ENCODE results near the gene NBPF1.
"Not testable (repeated sequence)": the region's sequence is repeated elsewhere in the genome, so short reads cannot be mapped to it uniquely, and the experiment has no call there.

- not testable (repeated sequence) for TF ChIP-seq POLR2A, CTCF (IDR thresholded peaks at IDR 0.05)
Measured at GRCh38 chr1:16518913-16519254, 94.5 kb downstream of the NBPF1 start.
